Adrenal gland (tissue), 12 donors: ENCODE results near the gene SCUBE1. TPM values are rescaled to one million over a fixed set of nuclear protein-coding genes. Genes with fewer than 3 reads are reported as not detected.
A peak's percentile ranks its signal among the peaks of the same experiment; 100 is the strongest.

Experiments
- DNase-seq, 7 donors: peaks; one replicate each; pipeline ENCODE4 v3.0.0-alpha.2; 2019 to 2020
- H3K27ac ChIP-seq, 5 donors: fragments of 200-600 bp; sonication (generic) in 4 of 5; 1 replicate in 3 of 5; 2 replicates in 2 of 5; pipeline versions ENCODE4 v1.5.1 to v1.8.0; 2016 to 2020; ENCODE audit warnings: mild to moderate bottlenecking in 1 of 5
- H3K27me3 ChIP-seq: fragments of 200-600 bp; 2 replicates; pipeline ENCODE4 v1.8.0; 2021
- H3K36me3 ChIP-seq, 2 donors: fragments of 200-600 bp; replicated peaks in 1 of 2; 1 replicate in 1 of 2; 2 replicates in 1 of 2; pipeline versions ENCODE4 v1.5.1 to v1.8.0; 2018 to 2022
- H3K4me1 ChIP-seq, 2 donors: fragments of 200-600 bp; replicated peaks in 1 of 2; 1 replicate in 1 of 2; 2 replicates in 1 of 2; pipeline versions ENCODE4 v1.5.1 to v1.8.0; 2018 to 2021
- H3K4me3 ChIP-seq, 4 donors: fragments of 200-600 bp; sonication (generic) in 3 of 4; one replicate each; pipeline ENCODE4 v1.5.1; 2016 to 2018
- H3K9me3 ChIP-seq, 3 donors: fragments of 200-600 bp; sonication (generic) in 1 of 3; replicated peaks in 1 of 3; 1 replicate in 2 of 3; 2 replicates in 1 of 3; pipeline versions ENCODE4 v1.5.1 to v1.8.0; 2016 to 2021
- CTCF ChIP-seq, 6 experiments: fragments of 450-650 bp in 4 of 6; fragments of 200-600 bp in 2 of 6; sonication (generic) in 1 of 6; IDR thresholded peaks; 1 replicate in 5 of 6; 2 replicates in 1 of 6; pipeline versions ENCODE4 v1.5.1 to v1.8.0; 2016 to 2021; ENCODE audit warnings: antibody characterized with exemption in 6 of 6, mild to moderate bottlenecking in 2 of 6, moderate library complexity in 1 of 6
- POLR2A ChIP-seq, 2 donors: fragments of 450-650 bp; IDR thresholded peaks; one replicate each; pipeline ENCODE4 v1.6.1; 2017; ENCODE audit warnings: antibody characterized with exemption in 2 of 2, mild to moderate bottlenecking in 2 of 2, moderate library complexity in 1 of 2
- WGBS, 4 donors: extraction: QIAGEN DNeasy Blood & Tissue Kit in 2 of 4; methylation state at CpG; one replicate each; pipeline versions ENCODE4 v1.1.5 to v1.1.7; 2013 to 2017; 5-methylcytosine and 5-hydroxymethylcytosine counted together
- intact Hi-C, 2 donors: fragments of 100-400 bp; cut with DNase I; formaldehyde crosslinking; loops; one replicate each; pipeline versions ENCODE4 v1.14.1 to v1.15.0; 2022 to 2023
- polyA plus RNA-seq, 3 donors: library from polyadenylated mRNA; stranded (reverse); fragments of 200-250 nt in 2 of 3; fragments of 350-450 nt in 1 of 3; fragmentation: Illumina TruSeq in 1 of 3; extraction: RNeasy Lipid Tissue Mini Kit (QIAGEN cat#74804) in 1 of 3; gene quantifications; one replicate each; pipeline ENCODE4 v1.2.3, GENCODE V29; 2013 to 2014
- total RNA-seq, 9 donors: library from RNA; depleted of rRNA in 4 of 9; stranded (reverse); fragments of >200 nt in 4 of 9; fragments of 120-200 nt in 1 of 9; fragmentation: NEBNext Ultra II Directional in 1 of 9; extraction: Animal tissue kit (Norgen Biotek cat#: 25700) in 1 of 9; gene quantifications; one replicate each; pipeline versions ENCODE4 v1.1.0 to v1.2.4, GENCODE V29; 2013 to 2023
- donor health status: healthy with polysubstance abuse.
- donor health status: Bipolar disorder and iron deficiency.
- donor health status: DM: yes; HTN: yes; CAD: no.
- donor health status: DM: no; HTN: no; CAD: no.
- donor health status: DM: no; HTN: no; CAD: no.
- donor health status: DM: yes; HTN: yes; CAD: no.

SCUBE1 gene
- total and polyA plus RNA-seq, 12 donors, result 1.4 to 34.0 (median 8.8) TPM

- peak overlapping the region in 1 of 4 donors; percentile 1 for H3K4me3 ChIP-seq
- peak overlapping the region in 2 of 5 donors; percentile 65 to 71 for H3K27ac ChIP-seq
- WGBS, 4 donors, result 48 to 59% (median 57%) methylated on average over 6 to 10 of the region's 10 CpGs
- no peaks in the 10 kb centered on the region for H3K36me3 ChIP-seq
- DNase-seq, result peak in 4 of 7 donors; percentile 28 to 57 (median 44)
- no peaks in the 10 kb centered on the region for H3K9me3 ChIP-seq
- TF ChIP-seq CTCF (IDR thresholded peaks at IDR 0.05) (no peak), POLR2A (IDR thresholded peaks at IDR 0.05) (no peak)
- H3K27me3 ChIP-seq, result no peaks in the 10 kb centered on the region
- intact Hi-C loops, result loop anchor here in 1 of 2 donors (10.0 kb wide), 1 partner anchor 45 kb away; no protein-coding TSS in a partner anchor
- H3K4me1 ChIP-seq, result peaks cover 0 to 32% of the 10 kb centered on the region in 2 donors
These were observed 53.0 kb downstream of the SCUBE1 start for GRCh38 chr22:43289976-43290721.

GRCh38 chr22:43289531-43289963 lies 53.6 kb downstream of the SCUBE1 start:
- no peak for TF ChIP-seq POLR2A (IDR thresholded peaks at IDR 0.05)
- no peak for TF ChIP-seq CTCF (IDR thresholded peaks at IDR 0.05)
- Histone ChIP-seq H3K4me1 (peaks cover 0 to 32% of the 10 kb centered on the region in 2 donors), H3K9me3 (no peaks in the 10 kb centered on the region), H3K27me3 (no peaks in the 10 kb centered on the region), H3K27ac (peak overlapping the region in 2 of 5 donors; percentile 65 to 71), H3K36me3 (no peaks in the 10 kb centered on the region), H3K4me3 (peak overlapping the region in 1 of 4 donors; percentile 1)
- 52 to 66% (median 55%) methylated on average over 8 to 13 of the region's 13 CpGs for WGBS, 4 donors
- intact Hi-C loops, result loop anchor here in 1 of 2 donors (10.0 kb wide), 1 partner anchor 45 kb away; no protein-coding TSS in a partner anchor
- DNase-seq, result no peak

GRCh38 chr22:43288807-43289420 lies 54.3 kb downstream of the SCUBE1 start:
- Histone ChIP-seq H3K36me3 (no peaks in the 10 kb centered on the region), H3K4me3 (peak overlapping the region in 1 of 4 donors; percentile 1), H3K4me1 (peaks cover 0 to 26% of the 10 kb centered on the region in 2 donors), H3K27me3 (no peaks in the 10 kb centered on the region), H3K27ac (peak overlapping the region in 2 of 5 donors; percentile 65 to 71), H3K9me3 (no peaks in the 10 kb centered on the region)
- intact Hi-C loops, result loop anchor here in 1 of 2 donors (10.0 kb wide), 1 partner anchor 46 kb away; no protein-coding TSS in a partner anchor
- no peak for TF ChIP-seq POLR2A (IDR thresholded peaks at IDR 0.05)
- TF ChIP-seq CTCF (IDR thresholded peaks at IDR 0.05), result no peak
- no peak for DNase-seq
- WGBS, 4 donors, result 83 to 90% (median 85%) methylated on average over 8 to 12 of the region's 12 CpGs

GRCh38 chr22:43288378-43288777 lies 54.8 kb downstream of the SCUBE1 start:
- intact Hi-C loops, result loop anchor here in 1 of 2 donors (10.0 kb wide), 1 partner anchor 46 kb away; no protein-coding TSS in a partner anchor
- Histone ChIP-seq H3K9me3 (no peaks in the 10 kb centered on the region), H3K36me3 (no peaks in the 10 kb centered on the region), H3K4me3 (no peak overlapping the region), H3K27me3 (no peaks in the 10 kb centered on the region), H3K4me1 (peaks cover 0 to 23% of the 10 kb centered on the region in 2 donors), H3K27ac (no peak overlapping the region)
- DNase-seq, result no peak
- TF ChIP-seq POLR2A (IDR thresholded peaks at IDR 0.05) (no peak), CTCF (IDR thresholded peaks at IDR 0.05) (no peak)
- 94 to 97% (median 96%) methylated on average over 16 of the region's 16 CpGs for WGBS, 4 donors
